Liver (tissue), 3 donors: Measurements from ENCODE around the gene CLEC1B.

Experiments
- CTCF ChIP-seq: fragments of 150-350 bp; IDR thresholded peaks from 2 replicates; pipeline ENCODE4 v1.5.1; 2017; ENCODE audit warnings: improper control_type of control experiment, low read depth, low read length; ENCODE audit not compliant: missing input control
- EGR1 ChIP-seq, 2 donors: IDR thresholded peaks; 2 replicates each; pipeline ENCODE4 v1.6.1; 2016 to 2018; ENCODE audit warnings: antibody characterized with exemption in 2 of 2, low read depth in 2 of 2
- FOXA1 ChIP-seq: IDR thresholded peaks from 2 replicates; pipeline ENCODE4 v1.6.1; 2016; ENCODE audit warnings: antibody characterized with exemption
- GABPA ChIP-seq, 2 donors: IDR thresholded peaks in 1 of 2; conservative IDR thresholded peaks in 1 of 2; 2 replicates each; pipeline ENCODE4 v1.6.1; 2016; ENCODE audit warnings: antibody characterized with exemption in 2 of 2, mild to moderate bottlenecking in 1 of 2, moderate library complexity in 1 of 2
- JUND ChIP-seq, 2 donors: IDR thresholded peaks; 2 replicates each; pipeline ENCODE4 v1.6.1; 2016; ENCODE audit warnings: antibody characterized with exemption in 2 of 2
- NR2F2 ChIP-seq: IDR thresholded peaks from 2 replicates; pipeline ENCODE4 v1.6.1; 2016; ENCODE audit warnings: antibody characterized with exemption
- RAD21 ChIP-seq, 2 donors: IDR thresholded peaks; 2 replicates each; pipeline ENCODE4 v1.6.1; 2016; ENCODE audit warnings: antibody characterized with exemption in 2 of 2, mild to moderate bottlenecking in 2 of 2
- YY1 ChIP-seq: IDR thresholded peaks from 2 replicates; pipeline ENCODE4 v1.6.1; 2016; ENCODE audit warnings: antibody characterized with exemption, mild to moderate bottlenecking
- TF ChIP-seq, protein P1 (sequence below): IDR thresholded peaks from 2 replicates; pipeline ENCODE4 v1.6.1; 2016; ENCODE audit warnings: antibody characterized with exemption
- TF ChIP-seq, protein P2 (sequence below): IDR thresholded peaks from 2 replicates; pipeline ENCODE4 v1.6.1; 2016; ENCODE audit warnings: antibody characterized with exemption, mild to moderate bottlenecking
- TF ChIP-seq, protein P3 (sequence below): IDR thresholded peaks from 2 replicates; pipeline ENCODE4 v1.6.1; 2016; ENCODE audit warnings: antibody characterized with exemption
- TF ChIP-seq, protein P4 (sequence below): IDR thresholded peaks from 2 replicates; pipeline ENCODE4 v1.6.1; 2016; ENCODE audit warnings: antibody characterized with exemption
- donor health status: healthy.
- donor health status: healthy.

GRCh38 chr12:10027311-10027710 lies 28.4 kb upstream of the CLEC1B start:
- no peak for TF ChIP-seq FOXA1
- no peak for TF ChIP-seq YY1
- TF ChIP-seq CTCF = no peak
- TF ChIP-seq, protein P1, sequence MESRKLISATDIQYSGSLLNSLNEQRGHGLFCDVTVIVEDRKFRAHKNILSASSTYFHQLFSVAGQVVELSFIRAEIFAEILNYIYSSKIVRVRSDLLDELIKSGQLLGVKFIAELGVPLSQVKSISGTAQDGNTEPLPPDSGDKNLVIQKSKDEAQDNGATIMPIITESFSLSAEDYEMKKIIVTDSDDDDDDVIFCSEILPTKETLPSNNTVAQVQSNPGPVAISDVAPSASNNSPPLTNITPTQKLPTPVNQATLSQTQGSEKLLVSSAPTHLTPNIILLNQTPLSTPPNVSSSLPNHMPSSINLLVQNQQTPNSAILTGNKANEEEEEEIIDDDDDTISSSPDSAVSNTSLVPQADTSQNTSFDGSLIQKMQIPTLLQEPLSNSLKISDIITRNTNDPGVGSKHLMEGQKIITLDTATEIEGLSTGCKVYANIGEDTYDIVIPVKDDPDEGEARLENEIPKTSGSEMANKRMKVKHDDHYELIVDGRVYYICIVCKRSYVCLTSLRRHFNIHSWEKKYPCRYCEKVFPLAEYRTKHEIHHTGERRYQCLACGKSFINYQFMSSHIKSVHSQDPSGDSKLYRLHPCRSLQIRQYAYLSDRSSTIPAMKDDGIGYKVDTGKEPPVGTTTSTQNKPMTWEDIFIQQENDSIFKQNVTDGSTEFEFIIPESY = no peak
- no peak for TF ChIP-seq RAD21 (IDR thresholded peaks at IDR 0.05)
- TF ChIP-seq JUND (IDR thresholded peaks at IDR 0.05) = no peak
- TF ChIP-seq, protein P2, sequence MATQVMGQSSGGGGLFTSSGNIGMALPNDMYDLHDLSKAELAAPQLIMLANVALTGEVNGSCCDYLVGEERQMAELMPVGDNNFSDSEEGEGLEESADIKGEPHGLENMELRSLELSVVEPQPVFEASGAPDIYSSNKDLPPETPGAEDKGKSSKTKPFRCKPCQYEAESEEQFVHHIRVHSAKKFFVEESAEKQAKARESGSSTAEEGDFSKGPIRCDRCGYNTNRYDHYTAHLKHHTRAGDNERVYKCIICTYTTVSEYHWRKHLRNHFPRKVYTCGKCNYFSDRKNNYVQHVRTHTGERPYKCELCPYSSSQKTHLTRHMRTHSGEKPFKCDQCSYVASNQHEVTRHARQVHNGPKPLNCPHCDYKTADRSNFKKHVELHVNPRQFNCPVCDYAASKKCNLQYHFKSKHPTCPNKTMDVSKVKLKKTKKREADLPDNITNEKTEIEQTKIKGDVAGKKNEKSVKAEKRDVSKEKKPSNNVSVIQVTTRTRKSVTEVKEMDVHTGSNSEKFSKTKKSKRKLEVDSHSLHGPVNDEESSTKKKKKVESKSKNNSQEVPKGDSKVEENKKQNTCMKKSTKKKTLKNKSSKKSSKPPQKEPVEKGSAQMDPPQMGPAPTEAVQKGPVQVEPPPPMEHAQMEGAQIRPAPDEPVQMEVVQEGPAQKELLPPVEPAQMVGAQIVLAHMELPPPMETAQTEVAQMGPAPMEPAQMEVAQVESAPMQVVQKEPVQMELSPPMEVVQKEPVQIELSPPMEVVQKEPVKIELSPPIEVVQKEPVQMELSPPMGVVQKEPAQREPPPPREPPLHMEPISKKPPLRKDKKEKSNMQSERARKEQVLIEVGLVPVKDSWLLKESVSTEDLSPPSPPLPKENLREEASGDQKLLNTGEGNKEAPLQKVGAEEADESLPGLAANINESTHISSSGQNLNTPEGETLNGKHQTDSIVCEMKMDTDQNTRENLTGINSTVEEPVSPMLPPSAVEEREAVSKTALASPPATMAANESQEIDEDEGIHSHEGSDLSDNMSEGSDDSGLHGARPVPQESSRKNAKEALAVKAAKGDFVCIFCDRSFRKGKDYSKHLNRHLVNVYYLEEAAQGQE = no peak
- TF ChIP-seq NR2F2 = no peak
- TF ChIP-seq, protein P3, sequence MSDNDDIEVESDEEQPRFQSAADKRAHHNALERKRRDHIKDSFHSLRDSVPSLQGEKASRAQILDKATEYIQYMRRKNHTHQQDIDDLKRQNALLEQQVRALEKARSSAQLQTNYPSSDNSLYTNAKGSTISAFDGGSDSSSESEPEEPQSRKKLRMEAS = no peak
- TF ChIP-seq, protein P4, sequence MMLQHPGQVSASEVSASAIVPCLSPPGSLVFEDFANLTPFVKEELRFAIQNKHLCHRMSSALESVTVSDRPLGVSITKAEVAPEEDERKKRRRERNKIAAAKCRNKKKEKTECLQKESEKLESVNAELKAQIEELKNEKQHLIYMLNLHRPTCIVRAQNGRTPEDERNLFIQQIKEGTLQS = no peak
- no peak for TF ChIP-seq EGR1 (IDR thresholded peaks at IDR 0.05; ENCODE audit: low read depth in 2 of 2)
- TF ChIP-seq GABPA (IDR thresholded peaks at IDR 0.05 in 1 of 2, conservative IDR thresholded peaks at IDR 0.05 in 1 of 2) = no peak
